HEK293 (cell line): ENCODE measurements around the gene PSAP.

ENCODE experiments used
- CTCF ChIA-PET: fragments of 350-600 bp; formaldehyde crosslinking; extraction: SDS; loops from one replicate; lab custom pipeline; 2021; ENCODE audit warnings: antibody characterized with exemption; lab: Yijun Ruan, JAX
- POLR2A ChIA-PET: fragments of 300-600 bp; formaldehyde crosslinking; extraction: SDS; loops from one replicate; lab custom pipeline; 2020; ENCODE audit warnings: antibody characterized with exemption, inconsistent platforms; lab: Yijun Ruan, JAX
- H3K27ac ChIP-seq: fragments of 200-500 bp; sonication (Bioruptor generic); 2 replicates; pipeline ENCODE4 v1.5.1; 2014; ENCODE audit warnings: low read depth, low read length, control low read depth, inconsistent platforms; ENCODE audit errors: extremely low read depth
- H3K36me3 ChIP-seq, 2 experiments: fragments of 200-500 bp in 1 of 2; sonication (Bioruptor generic) in 1 of 2; 1 replicate in 1 of 2; 2 replicates in 1 of 2; pipeline ENCODE4 v1.5.1; 2014 to 2017; ENCODE audit warnings: inconsistent platforms in 2 of 2, low read length in 2 of 2; ENCODE audit not compliant: control insufficient read depth in 2 of 2, insufficient read depth in 1 of 2
- H3K4me1 ChIP-seq: fragments of 200-500 bp; sonication (Bioruptor generic); 2 replicates; pipeline ENCODE4 v1.5.1; 2014; ENCODE audit warnings: mild to moderate bottlenecking, low read length, inconsistent platforms; ENCODE audit not compliant: control insufficient read depth, insufficient read depth
- H3K4me3 ChIP-seq: 2 replicates; pipeline ENCODE4 v1.5.1; 2011; ENCODE audit warnings: low read depth, mild to moderate bottlenecking, control low read depth, low read length, moderate library complexity
- H3K9me3 ChIP-seq: fragments of 200-500 bp; sonication (Bioruptor generic); 2 replicates; pipeline ENCODE4 v1.5.1; 2014; ENCODE audit warnings: low read depth, low read length, inconsistent platforms; ENCODE audit not compliant: control insufficient read depth, insufficient read depth
- GFI1B ChIP-seq: fragments of 450-650 bp; formaldehyde crosslinking; IDR thresholded peaks from 2 replicates; pipeline ENCODE4 v1.5.1; 2016; ENCODE audit warnings: missing biosample characterization, missing genetic modification characterization
- MZF1 ChIP-seq: fragments of 450-650 bp; formaldehyde crosslinking; IDR thresholded peaks from 2 replicates; pipeline ENCODE4 v1.5.1; 2017; ENCODE audit warnings: missing biosample characterization, missing genetic modification characterization, borderline replicate concordance
- ZBTB21 ChIP-seq: fragments of 450-650 bp; formaldehyde crosslinking; IDR thresholded peaks from 2 replicates; pipeline ENCODE4 v1.5.1; 2017; ENCODE audit warnings: missing biosample characterization, missing genetic modification characterization
- ZFP3 ChIP-seq: fragments of 450-650 bp; formaldehyde crosslinking; IDR thresholded peaks from 2 replicates; pipeline ENCODE4 v1.5.1; 2016; ENCODE audit warnings: low read depth, missing biosample characterization, missing genetic modification characterization
- ZNF155 ChIP-seq: fragments of 450-650 bp; formaldehyde crosslinking; IDR thresholded peaks from 2 replicates; pipeline ENCODE4 v1.5.1; 2016; ENCODE audit warnings: missing biosample characterization, missing genetic modification characterization
- ZNF391 ChIP-seq: fragments of 450-650 bp; formaldehyde crosslinking; IDR thresholded peaks from 2 replicates; pipeline ENCODE4 v1.5.1; 2016; ENCODE audit warnings: low read depth, missing biosample characterization, missing genetic modification characterization, borderline replicate concordance
- ZNF394 ChIP-seq: fragments of 450-650 bp; formaldehyde crosslinking; IDR thresholded peaks from 2 replicates; pipeline ENCODE4 v1.5.1; 2016; ENCODE audit warnings: missing biosample characterization, missing genetic modification characterization, mild to moderate bottlenecking, moderate library complexity, borderline replicate concordance
- ZNF48 ChIP-seq: fragments of 450-650 bp; formaldehyde crosslinking; IDR thresholded peaks from 2 replicates; pipeline ENCODE4 v1.5.1; 2016; ENCODE audit warnings: missing biosample characterization, missing genetic modification characterization
- ZNF501 ChIP-seq: fragments of 450-650 bp; formaldehyde crosslinking; IDR thresholded peaks from 2 replicates; pipeline ENCODE4 v1.5.1; 2016; ENCODE audit warnings: missing biosample characterization, missing genetic modification characterization
- ZNF561 ChIP-seq: fragments of 450-650 bp; IDR thresholded peaks from 2 replicates; pipeline ENCODE4 v1.5.1; 2018; ENCODE audit warnings: missing biosample characterization, missing genetic modification characterization, borderline replicate concordance
- ZNF585B ChIP-seq: fragments of 450-650 bp; formaldehyde crosslinking; IDR thresholded peaks from 2 replicates; pipeline ENCODE4 v1.5.1; 2016; ENCODE audit warnings: missing biosample characterization, missing genetic modification characterization
- ZNF658 ChIP-seq: fragments of 450-650 bp; formaldehyde crosslinking; IDR thresholded peaks from 2 replicates; pipeline ENCODE4; 2016; ENCODE audit warnings: missing biosample characterization, missing genetic modification characterization
- TF ChIP-seq, protein P1 (sequence below): fragments of 450-650 bp; formaldehyde crosslinking; IDR thresholded peaks from 2 replicates; pipeline ENCODE4 v1.5.1; 2016; ENCODE audit warnings: missing biosample characterization, missing genetic modification characterization
- TF ChIP-seq, protein P2 (sequence below): fragments of 450-650 bp; formaldehyde crosslinking; IDR thresholded peaks from 2 replicates; pipeline ENCODE4 v1.5.1; 2016; ENCODE audit warnings: missing biosample characterization, missing genetic modification characterization, low read depth
- TF ChIP-seq, protein P3 (sequence below): fragments of 450-650 bp; formaldehyde crosslinking; IDR thresholded peaks from 2 replicates; pipeline ENCODE4 v1.5.1; 2017; ENCODE audit warnings: missing biosample characterization, missing genetic modification characterization
- TF ChIP-seq, protein P4 (sequence below): fragments of 450-650 bp; formaldehyde crosslinking; IDR thresholded peaks from 2 replicates; pipeline ENCODE4 v1.5.1; 2016; ENCODE audit warnings: missing biosample characterization, missing genetic modification characterization
- TF ChIP-seq, protein P5 (sequence below): fragments of 450-650 bp; formaldehyde crosslinking; conservative IDR thresholded peaks from 2 replicates; pipeline ENCODE4 v1.5.1; 2016; ENCODE audit warnings: low read depth, missing biosample characterization, missing genetic modification characterization
- TF ChIP-seq, protein P6 (sequence below): fragments of 450-650 bp; formaldehyde crosslinking; IDR thresholded peaks from 2 replicates; pipeline ENCODE4 v1.5.1; 2017; ENCODE audit warnings: missing biosample characterization, missing genetic modification characterization

The PSAP gene

DNA sequence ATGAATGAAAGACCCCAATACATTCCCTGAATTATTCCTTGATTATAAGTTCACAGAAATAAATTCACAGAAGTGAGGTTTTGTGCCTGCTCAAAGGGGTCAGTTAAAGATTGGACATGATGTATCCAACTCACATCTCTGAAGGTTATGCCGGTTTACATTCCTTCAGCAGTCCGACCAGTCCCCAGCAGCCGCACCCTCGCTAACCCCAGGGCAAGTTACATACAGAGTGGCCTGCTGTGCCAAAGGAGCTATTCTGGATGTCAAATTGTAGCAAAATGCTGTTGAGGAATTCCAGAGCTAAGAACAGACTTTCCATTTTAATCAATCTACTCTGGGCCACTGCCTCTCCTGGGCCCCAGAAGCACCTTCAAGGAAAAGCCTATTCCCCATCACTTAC lies 20.3 kb downstream of the PSAP start:
- H3K27ac ChIP-seq: no peak overlapping the region
- H3K4me1 ChIP-seq: peaks cover 5% of the 10 kb centered on the region
- ChIA-PET POLR2A (no interaction called here), CTCF (interaction anchor here (0.8 to 1.9 kb wide), 4 partner anchors 18 to 94 kb away, joined by 3 to 6 read pairs (median 4); no protein-coding TSS in a partner anchor)
- TF ChIP-seq, protein P1, sequence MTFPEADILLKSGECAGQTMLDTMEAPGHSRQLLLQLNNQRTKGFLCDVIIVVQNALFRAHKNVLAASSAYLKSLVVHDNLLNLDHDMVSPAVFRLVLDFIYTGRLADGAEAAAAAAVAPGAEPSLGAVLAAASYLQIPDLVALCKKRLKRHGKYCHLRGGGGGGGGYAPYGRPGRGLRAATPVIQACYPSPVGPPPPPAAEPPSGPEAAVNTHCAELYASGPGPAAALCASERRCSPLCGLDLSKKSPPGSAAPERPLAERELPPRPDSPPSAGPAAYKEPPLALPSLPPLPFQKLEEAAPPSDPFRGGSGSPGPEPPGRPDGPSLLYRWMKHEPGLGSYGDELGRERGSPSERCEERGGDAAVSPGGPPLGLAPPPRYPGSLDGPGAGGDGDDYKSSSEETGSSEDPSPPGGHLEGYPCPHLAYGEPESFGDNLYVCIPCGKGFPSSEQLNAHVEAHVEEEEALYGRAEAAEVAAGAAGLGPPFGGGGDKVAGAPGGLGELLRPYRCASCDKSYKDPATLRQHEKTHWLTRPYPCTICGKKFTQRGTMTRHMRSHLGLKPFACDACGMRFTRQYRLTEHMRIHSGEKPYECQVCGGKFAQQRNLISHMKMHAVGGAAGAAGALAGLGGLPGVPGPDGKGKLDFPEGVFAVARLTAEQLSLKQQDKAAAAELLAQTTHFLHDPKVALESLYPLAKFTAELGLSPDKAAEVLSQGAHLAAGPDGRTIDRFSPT (tag by site-specific recombination): no peak
- no peak for TF ChIP-seq ZNF585B (tag by site-specific recombination)
- TF ChIP-seq ZNF561 (tag by site-specific recombination): no peak
- no peak for TF ChIP-seq MZF1 (tag by site-specific recombination)
- no peak for TF ChIP-seq ZFP3 (tag by site-specific recombination)
- no peak for TF ChIP-seq ZBTB21 (tag by site-specific recombination)
- TF ChIP-seq, protein P2, sequence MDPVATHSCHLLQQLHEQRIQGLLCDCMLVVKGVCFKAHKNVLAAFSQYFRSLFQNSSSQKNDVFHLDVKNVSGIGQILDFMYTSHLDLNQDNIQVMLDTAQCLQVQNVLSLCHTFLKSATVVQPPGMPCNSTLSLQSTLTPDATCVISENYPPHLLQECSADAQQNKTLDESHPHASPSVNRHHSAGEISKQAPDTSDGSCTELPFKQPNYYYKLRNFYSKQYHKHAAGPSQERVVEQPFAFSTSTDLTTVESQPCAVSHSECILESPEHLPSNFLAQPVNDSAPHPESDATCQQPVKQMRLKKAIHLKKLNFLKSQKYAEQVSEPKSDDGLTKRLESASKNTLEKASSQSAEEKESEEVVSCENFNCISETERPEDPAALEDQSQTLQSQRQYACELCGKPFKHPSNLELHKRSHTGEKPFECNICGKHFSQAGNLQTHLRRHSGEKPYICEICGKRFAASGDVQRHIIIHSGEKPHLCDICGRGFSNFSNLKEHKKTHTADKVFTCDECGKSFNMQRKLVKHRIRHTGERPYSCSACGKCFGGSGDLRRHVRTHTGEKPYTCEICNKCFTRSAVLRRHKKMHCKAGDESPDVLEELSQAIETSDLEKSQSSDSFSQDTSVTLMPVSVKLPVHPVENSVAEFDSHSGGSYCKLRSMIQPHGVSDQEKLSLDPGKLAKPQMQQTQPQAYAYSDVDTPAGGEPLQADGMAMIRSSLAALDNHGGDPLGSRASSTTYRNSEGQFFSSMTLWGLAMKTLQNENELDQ (tag by site-specific recombination): no peak
- TF ChIP-seq ZNF155: no peak
- H3K9me3 ChIP-seq: no peaks in the 10 kb centered on the region
- H3K36me3 ChIP-seq: peaks cover 8 to 81% of the 10 kb centered on the region in 2 experiments
- H3K4me3 ChIP-seq: no peak overlapping the region

DNA sequence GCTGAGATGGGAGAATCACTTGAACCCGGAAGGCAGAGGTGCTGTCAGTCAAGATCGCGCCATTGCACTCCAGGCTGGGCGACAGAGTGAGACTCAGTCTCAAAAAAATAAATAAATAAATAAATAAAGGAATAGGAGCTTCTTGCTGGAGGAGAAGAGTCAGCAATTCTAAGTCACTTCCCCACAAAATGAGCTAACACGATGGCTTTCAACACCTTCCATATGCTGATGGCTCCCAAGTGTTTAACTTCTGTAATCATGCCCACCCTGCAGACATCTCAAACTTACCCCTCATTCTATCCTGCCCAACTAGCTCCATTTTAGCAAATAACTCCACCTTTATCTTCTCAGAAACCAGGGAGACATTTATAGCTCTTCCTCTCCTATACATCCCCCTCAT lies 21.2 kb downstream of the PSAP start:
- Histone ChIP-seq H3K36me3 (peaks cover 8 to 89% of the 10 kb centered on the region in 2 experiments), H3K9me3 (no peaks in the 10 kb centered on the region), H3K27ac (no peak overlapping the region), H3K4me3 (no peak overlapping the region), H3K4me1 (no peaks in the 10 kb centered on the region)
- ChIA-PET POLR2A (interaction anchor here (1.1 kb wide), 1 partner anchor 21 kb away, joined by 3 read pairs; the partner anchor contains the start of gene PSAP), CTCF (interaction anchor here (0.6 to 1.5 kb wide), 6 partner anchors 10 to 155 kb away, joined by 3 to 5 read pairs (median 3); no protein-coding TSS in a partner anchor)
- TF ChIP-seq ZNF391: no peak
- TF ChIP-seq, protein P3, sequence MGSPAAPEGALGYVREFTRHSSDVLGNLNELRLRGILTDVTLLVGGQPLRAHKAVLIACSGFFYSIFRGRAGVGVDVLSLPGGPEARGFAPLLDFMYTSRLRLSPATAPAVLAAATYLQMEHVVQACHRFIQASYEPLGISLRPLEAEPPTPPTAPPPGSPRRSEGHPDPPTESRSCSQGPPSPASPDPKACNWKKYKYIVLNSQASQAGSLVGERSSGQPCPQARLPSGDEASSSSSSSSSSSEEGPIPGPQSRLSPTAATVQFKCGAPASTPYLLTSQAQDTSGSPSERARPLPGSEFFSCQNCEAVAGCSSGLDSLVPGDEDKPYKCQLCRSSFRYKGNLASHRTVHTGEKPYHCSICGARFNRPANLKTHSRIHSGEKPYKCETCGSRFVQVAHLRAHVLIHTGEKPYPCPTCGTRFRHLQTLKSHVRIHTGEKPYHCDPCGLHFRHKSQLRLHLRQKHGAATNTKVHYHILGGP (tag by site-specific recombination): no peak
- TF ChIP-seq, protein P4, sequence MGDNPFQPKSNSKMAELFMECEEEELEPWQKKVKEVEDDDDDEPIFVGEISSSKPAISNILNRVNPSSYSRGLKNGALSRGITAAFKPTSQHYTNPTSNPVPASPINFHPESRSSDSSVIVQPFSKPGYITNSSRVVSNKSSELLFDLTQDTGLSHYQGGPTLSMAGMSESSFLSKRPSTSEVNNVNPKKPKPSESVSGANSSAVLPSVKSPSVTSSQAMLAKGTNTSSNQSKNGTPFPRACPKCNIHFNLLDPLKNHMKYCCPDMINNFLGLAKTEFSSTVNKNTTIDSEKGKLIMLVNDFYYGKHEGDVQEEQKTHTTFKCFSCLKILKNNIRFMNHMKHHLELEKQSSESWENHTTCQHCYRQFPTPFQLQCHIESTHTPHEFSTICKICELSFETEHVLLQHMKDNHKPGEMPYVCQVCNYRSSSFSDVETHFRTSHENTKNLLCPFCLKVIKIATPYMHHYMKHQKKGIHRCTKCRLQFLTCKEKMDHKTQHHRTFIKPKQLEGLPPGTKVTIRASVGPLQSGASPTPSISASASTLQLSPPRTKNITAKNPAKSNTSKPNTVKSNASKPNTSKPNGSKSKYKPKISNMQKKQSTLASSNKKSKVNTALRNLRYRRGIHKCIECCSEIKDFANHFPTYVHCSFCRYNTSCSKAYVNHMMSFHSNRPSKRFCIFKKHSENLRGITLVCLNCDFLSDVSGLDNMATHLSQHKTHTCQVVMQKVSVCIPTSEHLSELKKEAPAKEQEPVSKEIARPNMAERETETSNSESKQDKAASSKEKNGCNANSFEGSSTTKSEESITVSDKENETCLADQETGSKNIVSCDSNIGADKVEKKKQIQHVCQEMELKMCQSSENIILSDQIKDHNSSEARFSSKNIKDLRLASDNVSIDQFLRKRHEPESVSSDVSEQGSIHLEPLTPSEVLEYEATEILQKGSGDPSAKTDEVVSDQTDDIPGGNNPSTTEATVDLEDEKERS (tag by site-specific recombination): no peak
- TF ChIP-seq ZNF48: no peak
- TF ChIP-seq, protein P5, sequence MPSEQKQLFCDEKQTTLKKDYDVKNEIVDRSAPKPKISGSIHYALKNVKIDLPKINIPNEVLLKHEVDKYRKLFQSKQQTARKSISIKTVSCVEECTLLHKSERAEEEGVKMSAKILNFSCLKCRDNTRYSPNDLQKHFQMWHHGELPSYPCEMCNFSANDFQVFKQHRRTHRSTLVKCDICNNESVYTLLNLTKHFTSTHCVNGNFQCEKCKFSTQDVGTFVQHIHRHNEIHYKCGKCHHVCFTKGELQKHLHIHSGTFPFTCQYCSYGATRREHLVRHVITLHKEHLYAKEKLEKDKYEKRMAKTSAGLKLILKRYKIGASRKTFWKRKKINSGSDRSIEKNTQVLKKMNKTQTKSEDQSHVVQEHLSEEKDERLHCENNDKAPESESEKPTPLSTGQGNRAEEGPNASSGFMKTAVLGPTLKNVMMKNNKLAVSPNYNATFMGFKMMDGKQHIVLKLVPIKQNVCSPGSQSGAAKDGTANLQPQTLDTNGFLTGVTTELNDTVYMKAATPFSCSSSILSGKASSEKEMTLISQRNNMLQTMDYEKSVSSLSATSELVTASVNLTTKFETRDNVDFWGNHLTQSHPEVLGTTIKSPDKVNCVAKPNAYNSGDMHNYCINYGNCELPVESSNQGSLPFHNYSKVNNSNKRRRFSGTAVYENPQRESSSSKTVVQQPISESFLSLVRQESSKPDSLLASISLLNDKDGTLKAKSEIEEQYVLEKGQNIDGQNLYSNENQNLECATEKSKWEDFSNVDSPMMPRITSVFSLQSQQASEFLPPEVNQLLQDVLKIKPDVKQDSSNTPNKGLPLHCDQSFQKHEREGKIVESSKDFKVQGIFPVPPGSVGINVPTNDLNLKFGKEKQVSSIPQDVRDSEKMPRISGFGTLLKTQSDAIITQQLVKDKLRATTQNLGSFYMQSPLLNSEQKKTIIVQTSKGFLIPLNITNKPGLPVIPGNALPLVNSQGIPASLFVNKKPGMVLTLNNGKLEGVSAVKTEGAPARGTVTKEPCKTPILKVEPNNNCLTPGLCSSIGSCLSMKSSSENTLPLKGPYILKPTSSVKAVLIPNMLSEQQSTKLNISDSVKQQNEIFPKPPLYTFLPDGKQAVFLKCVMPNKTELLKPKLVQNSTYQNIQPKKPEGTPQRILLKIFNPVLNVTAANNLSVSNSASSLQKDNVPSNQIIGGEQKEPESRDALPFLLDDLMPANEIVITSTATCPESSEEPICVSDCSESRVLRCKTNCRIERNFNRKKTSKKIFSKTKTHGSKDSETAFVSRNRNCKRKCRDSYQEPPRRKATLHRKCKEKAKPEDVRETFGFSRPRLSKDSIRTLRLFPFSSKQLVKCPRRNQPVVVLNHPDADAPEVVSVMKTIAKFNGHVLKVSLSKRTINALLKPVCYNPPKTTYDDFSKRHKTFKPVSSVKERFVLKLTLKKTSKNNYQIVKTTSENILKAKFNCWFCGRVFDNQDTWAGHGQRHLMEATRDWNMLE (tag by site-specific recombination): no peak
- TF ChIP-seq ZNF658 (tag by site-specific recombination): no peak
- TF ChIP-seq ZNF394 (tag by site-specific recombination): no peak
- TF ChIP-seq ZNF501 (tag by site-specific recombination): no peak
- TF ChIP-seq, protein P6, sequence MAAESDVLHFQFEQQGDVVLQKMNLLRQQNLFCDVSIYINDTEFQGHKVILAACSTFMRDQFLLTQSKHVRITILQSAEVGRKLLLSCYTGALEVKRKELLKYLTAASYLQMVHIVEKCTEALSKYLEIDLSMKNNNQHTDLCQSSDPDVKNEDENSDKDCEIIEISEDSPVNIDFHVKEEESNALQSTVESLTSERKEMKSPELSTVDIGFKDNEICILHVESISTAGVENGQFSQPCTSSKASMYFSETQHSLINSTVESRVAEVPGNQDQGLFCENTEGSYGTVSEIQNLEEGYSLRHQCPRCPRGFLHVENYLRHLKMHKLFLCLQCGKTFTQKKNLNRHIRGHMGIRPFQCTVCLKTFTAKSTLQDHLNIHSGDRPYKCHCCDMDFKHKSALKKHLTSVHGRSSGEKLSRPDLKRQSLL (tag by site-specific recombination): no peak
- no peak for TF ChIP-seq GFI1B (tag by site-specific recombination)
- TF ChIP-seq MZF1 (tag by site-specific recombination): no peak
